OCI-LY3 (cell line): ENCODE data around the gene LMO1.

Experiments
- H2AFZ ChIP-seq: fragments of 200-600, 300-600 bp; shearing (Covaris generic); 2 replicates; pipeline ENCODE4 v1.6.0; 2014; ENCODE audit warnings: antibody characterized with exemption, low read depth, low read length
- H3K27ac ChIP-seq: fragments of 200-600, 300-600 bp; sonication (generic); 2 replicates; pipeline ENCODE4 v1.5.1; 2014; ENCODE audit warnings: mild to moderate bottlenecking, low read length, moderate library complexity, mixed read lengths
- H3K27me3 ChIP-seq: fragments of 200-600, 300-600 bp; sonication (generic); 2 replicates; pipeline ENCODE4 v1.6.1; 2014; ENCODE audit warnings: low read depth, low read length, mixed read lengths
- H3K36me3 ChIP-seq: fragments of 200-600, 300-600 bp; sonication (generic); replicated peaks from 2 replicates; pipeline ENCODE3; 2014; ENCODE audit warnings: low read depth, low read length, mixed read lengths
- H3K4me1 ChIP-seq: fragments of 300-600, 200-600 bp; sonication (generic); 2 replicates; pipeline ENCODE4 v1.6.1; 2014; ENCODE audit warnings: low read length, mixed read lengths
- H3K4me2 ChIP-seq: fragments of 200-600, 300-600 bp; sonication (generic); 2 replicates; pipeline ENCODE4 v1.6.1; 2014; ENCODE audit warnings: low read length, mixed read lengths
- H3K4me3 ChIP-seq: fragments of 300-600, 200-600 bp; sonication (generic); 2 replicates; pipeline ENCODE4 v1.5.1; 2014; ENCODE audit warnings: antibody characterized with exemption, mild to moderate bottlenecking, low read length, moderate library complexity
- H3K79me2 ChIP-seq: fragments of 300-600, 200-600 bp; shearing (Covaris generic); 2 replicates; pipeline ENCODE4 v1.6.1; 2014; ENCODE audit warnings: mild to moderate bottlenecking, low read length, mixed read lengths
- H3K9ac ChIP-seq: fragments of 300-600, 200-600 bp; shearing (Covaris generic); 2 replicates; pipeline ENCODE4 v1.6.0; 2014; ENCODE audit warnings: mild to moderate bottlenecking, low read length, moderate library complexity
- H3K9me3 ChIP-seq: fragments of 200-600, 300-600 bp; shearing (Covaris generic); 2 replicates; pipeline ENCODE4 v1.6.1; 2014; ENCODE audit warnings: low read length, mixed read lengths; ENCODE audit not compliant: insufficient read depth
- H4K20me1 ChIP-seq: fragments of 200-600, 300-600 bp; sonication (generic); 2 replicates; pipeline ENCODE4 v1.6.1; 2016; ENCODE audit warnings: low read length, mixed read lengths; ENCODE audit not compliant: insufficient read depth
- EZH2phosphoT487 ChIP-seq: fragments of 200-600 bp; shearing (Covaris generic); IDR thresholded peaks from 2 replicates; pipeline ENCODE4 v1.6.1; 2018; ENCODE audit warnings: antibody characterized with exemption, mixed run types, low read depth
- TF ChIP-seq, protein P1 (sequence below): fragments of 200-600, 300-600 bp; sonication (generic); IDR thresholded peaks from 2 replicates; pipeline ENCODE4 v1.5.1; 2014; ENCODE audit warnings: antibody characterized with exemption, low read length, low read depth

LMO1 gene

DNA sequence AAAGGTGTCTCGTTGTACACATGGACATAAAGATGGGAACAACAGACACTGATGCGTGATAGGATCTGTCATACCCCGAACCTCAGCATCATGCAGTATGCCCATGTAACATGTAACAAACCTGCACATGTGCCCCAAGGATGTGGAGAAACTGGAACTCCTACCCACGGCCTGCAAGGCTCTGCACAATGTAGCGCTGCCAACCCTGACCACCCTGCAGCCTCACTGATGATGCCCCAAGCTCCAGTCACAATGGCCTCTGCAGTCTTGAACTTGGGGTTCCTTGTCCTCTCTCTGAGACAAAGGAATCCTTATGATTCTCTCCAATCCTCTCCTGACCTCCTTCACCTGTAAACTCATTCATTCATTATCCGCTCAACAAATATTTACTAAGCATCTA, 14.2 kb downstream of the LMO1 start:
- H3K79me2 ChIP-seq, result no peaks in the 10 kb centered on the region
- no peak overlapping the region for H2AFZ ChIP-seq
- H3K9ac ChIP-seq, result no peak overlapping the region
- no peaks in the 10 kb centered on the region for H3K4me1 ChIP-seq
- H3K4me2 ChIP-seq, result no peak overlapping the region
- H4K20me1 ChIP-seq, result no peaks in the 10 kb centered on the region
- H3K27me3 ChIP-seq, result peaks cover 11% of the 10 kb centered on the region
- no peaks in the 10 kb centered on the region for H3K9me3 ChIP-seq
- no peak for TF ChIP-seq EZH2phosphoT487
- TF ChIP-seq, protein P1, sequence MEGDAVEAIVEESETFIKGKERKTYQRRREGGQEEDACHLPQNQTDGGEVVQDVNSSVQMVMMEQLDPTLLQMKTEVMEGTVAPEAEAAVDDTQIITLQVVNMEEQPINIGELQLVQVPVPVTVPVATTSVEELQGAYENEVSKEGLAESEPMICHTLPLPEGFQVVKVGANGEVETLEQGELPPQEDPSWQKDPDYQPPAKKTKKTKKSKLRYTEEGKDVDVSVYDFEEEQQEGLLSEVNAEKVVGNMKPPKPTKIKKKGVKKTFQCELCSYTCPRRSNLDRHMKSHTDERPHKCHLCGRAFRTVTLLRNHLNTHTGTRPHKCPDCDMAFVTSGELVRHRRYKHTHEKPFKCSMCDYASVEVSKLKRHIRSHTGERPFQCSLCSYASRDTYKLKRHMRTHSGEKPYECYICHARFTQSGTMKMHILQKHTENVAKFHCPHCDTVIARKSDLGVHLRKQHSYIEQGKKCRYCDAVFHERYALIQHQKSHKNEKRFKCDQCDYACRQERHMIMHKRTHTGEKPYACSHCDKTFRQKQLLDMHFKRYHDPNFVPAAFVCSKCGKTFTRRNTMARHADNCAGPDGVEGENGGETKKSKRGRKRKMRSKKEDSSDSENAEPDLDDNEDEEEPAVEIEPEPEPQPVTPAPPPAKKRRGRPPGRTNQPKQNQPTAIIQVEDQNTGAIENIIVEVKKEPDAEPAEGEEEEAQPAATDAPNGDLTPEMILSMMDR, result no peak
- H3K4me3 ChIP-seq, result no peak overlapping the region
- no peak overlapping the region for H3K27ac ChIP-seq
- H3K36me3 ChIP-seq, result no peaks in the 10 kb centered on the region

DNA sequence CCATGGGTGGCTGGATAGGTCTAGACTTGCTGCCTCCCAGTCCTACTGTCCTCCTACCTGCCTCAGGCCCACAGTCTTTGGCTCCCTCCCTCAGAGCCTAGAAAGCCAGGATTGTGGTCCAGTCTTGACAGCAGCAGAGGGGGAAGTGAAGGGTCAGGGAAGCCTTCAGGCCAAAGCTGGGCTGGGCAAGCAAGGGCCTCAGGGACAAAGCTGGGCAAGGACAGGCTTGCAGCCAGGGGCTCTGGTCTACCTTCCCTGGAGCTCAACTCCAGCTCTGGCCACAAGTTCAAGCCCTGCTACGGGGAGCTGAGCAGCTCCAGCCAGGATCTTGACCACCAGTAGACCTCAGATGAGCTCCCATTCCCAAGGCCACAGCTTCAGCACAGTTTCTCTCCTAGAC, 14.9 kb downstream of the LMO1 start:
- no peak overlapping the region for H3K4me3 ChIP-seq
- no peaks in the 10 kb centered on the region for H4K20me1 ChIP-seq
- H3K4me2 ChIP-seq, result no peak overlapping the region
- H3K79me2 ChIP-seq, result no peaks in the 10 kb centered on the region
- no peak overlapping the region for H3K9ac ChIP-seq
- H3K9me3 ChIP-seq, result no peaks in the 10 kb centered on the region
- H3K4me1 ChIP-seq, result no peaks in the 10 kb centered on the region
- H3K27me3 ChIP-seq, result peaks cover 11% of the 10 kb centered on the region
- no peaks in the 10 kb centered on the region for H3K36me3 ChIP-seq
- H2AFZ ChIP-seq, result no peak overlapping the region
- H3K27ac ChIP-seq, result no peak overlapping the region
- TF ChIP-seq EZH2phosphoT487, result no peak
- TF ChIP-seq, protein P1, result no peak

DNA sequence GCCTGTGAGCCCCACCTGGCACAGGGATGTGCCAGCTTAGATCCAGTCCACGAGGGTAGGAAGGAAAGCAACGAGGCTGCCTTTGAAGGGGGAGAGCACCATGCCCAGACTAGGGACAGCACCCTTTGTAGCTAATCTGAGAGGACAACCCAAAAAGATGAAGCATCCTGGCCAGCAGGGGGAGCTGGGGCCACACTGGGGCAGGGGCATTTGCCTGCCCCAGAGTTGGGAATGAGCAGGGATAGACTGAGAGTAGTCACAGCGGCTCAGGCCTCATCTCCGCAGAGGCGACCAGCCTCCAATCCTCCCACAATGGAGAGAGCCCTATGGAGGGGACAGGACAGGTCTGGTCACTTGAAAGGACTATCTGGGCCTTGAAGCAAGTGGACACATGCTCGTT, 16.4 kb downstream of the LMO1 start:
- Histone ChIP-seq H3K9ac (no peak overlapping the region), H3K9me3 (no peaks in the 10 kb centered on the region), H2AFZ (no peak overlapping the region), H3K4me3 (no peak overlapping the region), H3K36me3 (no peaks in the 10 kb centered on the region), H3K27ac (no peak overlapping the region), H3K4me2 (no peak overlapping the region), H3K79me2 (no peaks in the 10 kb centered on the region), H3K27me3 (peaks cover 11% of the 10 kb centered on the region), H3K4me1 (no peaks in the 10 kb centered on the region), H4K20me1 (no peaks in the 10 kb centered on the region)
- no peak for TF ChIP-seq EZH2phosphoT487
- TF ChIP-seq, protein P1, result peak; percentile 62

DNA sequence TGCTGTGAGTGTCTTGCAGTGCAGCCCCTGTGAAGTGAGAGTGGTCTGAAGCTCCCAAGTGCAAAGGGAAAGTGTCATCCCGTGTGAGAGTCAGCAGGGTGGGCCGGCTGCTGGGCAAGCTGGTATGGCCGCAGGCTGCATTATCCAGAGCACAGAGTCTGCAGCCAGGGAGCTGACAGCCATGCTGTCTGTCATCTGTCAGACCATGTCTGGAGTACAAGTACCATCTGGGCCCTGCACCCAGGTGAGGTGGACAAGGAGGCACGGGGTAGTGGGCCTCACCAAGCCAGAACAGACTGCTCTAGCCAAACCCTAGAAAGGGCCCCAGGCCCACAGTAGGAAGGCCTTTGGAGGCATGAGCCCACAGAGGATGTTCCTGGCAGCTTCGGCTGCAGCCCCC, 20.2 kb downstream of the LMO1 start:
- no peak overlapping the region for H3K27ac ChIP-seq
- H3K9me3 ChIP-seq, result no peaks in the 10 kb centered on the region
- H2AFZ ChIP-seq, result no peak overlapping the region
- no peaks in the 10 kb centered on the region for H3K79me2 ChIP-seq
- H3K36me3 ChIP-seq, result no peaks in the 10 kb centered on the region
- H3K4me1 ChIP-seq, result no peaks in the 10 kb centered on the region
- no peak overlapping the region for H3K4me3 ChIP-seq
- no peak overlapping the region for H3K9ac ChIP-seq
- no peak overlapping the region for H3K4me2 ChIP-seq
- H4K20me1 ChIP-seq, result no peaks in the 10 kb centered on the region
- no peak for TF ChIP-seq EZH2phosphoT487
- TF ChIP-seq, protein P1, result no peak
- peaks cover 2% of the 10 kb centered on the region for H3K27me3 ChIP-seq
